Sigmoid colon (tissue), 7 donors: ENCODE measurements around the gene CAMKK1. TPM values are rescaled to one million over a fixed set of nuclear protein-coding genes. Genes with fewer than 3 reads are reported as not detected.

ENCODE experiments used
- DNase-seq: peaks from one replicate; pipeline ENCODE4 v3.0.0-alpha.2; 2019
- H3K27ac ChIP-seq, 4 donors: fragments of 200-600 bp; sonication (generic); one replicate each; pipeline ENCODE4 v1.5.1; 2016 to 2019; ENCODE audit warnings: mild to moderate bottlenecking in 1 of 4
- H3K27me3 ChIP-seq, 3 donors: fragments of 200-600 bp; sonication (generic); one replicate each; pipeline ENCODE4 v1.5.1; 2019; ENCODE audit warnings: mild to moderate bottlenecking in 1 of 3
- H3K36me3 ChIP-seq, 4 donors: fragments of 200-600 bp; sonication (generic); one replicate each; pipeline ENCODE4 v1.5.1; 2016 to 2019
- H3K4me1 ChIP-seq, 4 donors: fragments of 200-600 bp; sonication (generic); one replicate each; pipeline ENCODE4 v1.5.1; 2017 to 2019
- H3K4me3 ChIP-seq, 4 donors: fragments of 200-600 bp; sonication (generic); one replicate each; pipeline ENCODE4 v1.5.1; 2017 to 2019; ENCODE audit warnings: mild to moderate bottlenecking in 2 of 4, moderate library complexity in 1 of 4
- H3K9me3 ChIP-seq, 4 donors: fragments of 200-600 bp in 3 of 4; sonication (generic) in 3 of 4; one replicate each; pipeline versions ENCODE4 v1.5.1 to v1.6.1; 2013 to 2019
- CTCF ChIP-seq, 4 experiments: fragments of 450-650 bp in 3 of 4; fragments of 200-600 bp in 1 of 4; IDR thresholded peaks; one replicate each; pipeline ENCODE4 v1.5.1; 2016 to 2019; ENCODE audit warnings: antibody characterized with exemption in 4 of 4, mild to moderate bottlenecking in 3 of 4, moderate library complexity in 2 of 4
- EP300 ChIP-seq, 4 donors: sonication (generic); formaldehyde crosslinking; IDR thresholded peaks; one replicate each; pipeline ENCODE4 v1.6.1; 2017; ENCODE audit warnings: antibody characterized with exemption in 4 of 4
- POLR2A ChIP-seq, 2 donors: fragments of 450-650 bp; IDR thresholded peaks; one replicate each; pipeline ENCODE4 v1.6.1; 2016; ENCODE audit warnings: antibody characterized with exemption in 2 of 2, mild to moderate bottlenecking in 2 of 2, moderate library complexity in 2 of 2
- POLR2AphosphoS5 ChIP-seq, 4 donors: sonication (generic); formaldehyde crosslinking; IDR thresholded peaks; one replicate each; pipeline ENCODE4 v1.6.1; 2017; ENCODE audit warnings: antibody characterized with exemption in 4 of 4
- WGBS, 2 donors: extraction: QIAGEN DNeasy Blood & Tissue Kit; methylation state at CpG; one replicate each; pipeline ENCODE4 v1.1.7; 2013; 5-methylcytosine and 5-hydroxymethylcytosine counted together
- intact Hi-C: fragments of 100-400 bp; cut with DNase I; formaldehyde crosslinking; loops from one replicate; pipeline ENCODE4 v1.15.1; 2023
- polyA plus RNA-seq, 3 donors: library from polyadenylated mRNA; stranded (reverse); fragments of 200-250 nt; gene quantifications; one replicate each; pipeline ENCODE4 v1.2.3, GENCODE V29; 2013
- total RNA-seq, 4 donors: library from RNA; depleted of rRNA; stranded (reverse); fragments of >200 nt; gene quantifications; one replicate each; pipeline ENCODE4 v1.1.0, GENCODE V29; 2016
- donor health status: healthy with polysubstance abuse.
- donor health status: Bipolar disorder and iron deficiency.
- donor health status: healthy.

Gene CAMKK1
- total and polyA plus RNA-seq, 7 donors: 0.92 to 12.8 (median 6.3) TPM

- H3K9me3 ChIP-seq: no peaks in the 10 kb centered on the region
- TF ChIP-seq CTCF (IDR thresholded peaks at IDR 0.05) (no peak), EP300 (IDR thresholded peaks at IDR 0.05) (no peak), POLR2AphosphoS5 (IDR thresholded peaks at IDR 0.05) (no peak), POLR2A (IDR thresholded peaks at IDR 0.05) (no peak)
- DNase-seq: no peak
- intact Hi-C loops: no loop called here
- H3K4me1 ChIP-seq: no peaks in the 10 kb centered on the region
- 68 to 72% methylated on average over 5 of the region's 5 CpGs for WGBS, 2 donors
- H3K27me3 ChIP-seq: no peaks in the 10 kb centered on the region
- peaks cover 2 to 56% (median 22%) of the 10 kb centered on the region in 4 donors for H3K36me3 ChIP-seq
- H3K4me3 ChIP-seq: no peak overlapping the region
- H3K27ac ChIP-seq: no peak overlapping the region
Observed at GRCh38 chr17:3879186-3879585, 13.7 kb downstream of the CAMKK1 start.

GRCh38 chr17:3877220-3877619, 15.6 kb downstream of the CAMKK1 start:
- no peaks in the 10 kb centered on the region for H3K9me3 ChIP-seq
- no peaks in the 10 kb centered on the region for H3K4me1 ChIP-seq
- TF ChIP-seq CTCF (IDR thresholded peaks at IDR 0.05) (no peak), EP300 (IDR thresholded peaks at IDR 0.05) (no peak), POLR2A (IDR thresholded peaks at IDR 0.05) (no peak), POLR2AphosphoS5 (IDR thresholded peaks at IDR 0.05) (no peak)
- H3K27me3 ChIP-seq: no peaks in the 10 kb centered on the region
- 73 to 85% methylated on average over 8 of the region's 8 CpGs for WGBS, 2 donors
- H3K4me3 ChIP-seq: no peak overlapping the region
- intact Hi-C loops: no loop called here
- peaks cover 7 to 58% (median 31%) of the 10 kb centered on the region in 4 donors for H3K36me3 ChIP-seq
- no peak overlapping the region for H3K27ac ChIP-seq
- no peak for DNase-seq

- intact Hi-C loops: no loop called here
- no peak overlapping the region for H3K4me3 ChIP-seq
- no peaks in the 10 kb centered on the region for H3K9me3 ChIP-seq
- TF ChIP-seq POLR2A (IDR thresholded peaks at IDR 0.05): no peak
- TF ChIP-seq POLR2AphosphoS5 (IDR thresholded peaks at IDR 0.05): no peak
- no peak for TF ChIP-seq CTCF (IDR thresholded peaks at IDR 0.05)
- TF ChIP-seq EP300 (IDR thresholded peaks at IDR 0.05): no peak
- H3K36me3 ChIP-seq: peaks cover 11 to 53% (median 33%) of the 10 kb centered on the region in 4 donors
- no peak overlapping the region for H3K27ac ChIP-seq
- no peaks in the 10 kb centered on the region for H3K27me3 ChIP-seq
- no peaks in the 10 kb centered on the region for H3K4me1 ChIP-seq
- no peak for DNase-seq
- 93 to 96% methylated on average over 7 of the region's 7 CpGs for WGBS, 2 donors
Observed at GRCh38 chr17:3875317-3875716, 17.5 kb downstream of the CAMKK1 start.

- Histone ChIP-seq H3K27ac (no peak overlapping the region), H3K4me3 (no peak overlapping the region), H3K9me3 (no peaks in the 10 kb centered on the region), H3K4me1 (no peaks in the 10 kb centered on the region), H3K27me3 (no peaks in the 10 kb centered on the region), H3K36me3 (peaks cover 11 to 53% (median 28%) of the 10 kb centered on the region in 4 donors)
- intact Hi-C loops: no loop called here
- WGBS, 2 donors: 94 to 97% methylated on average over 10 of the region's 10 CpGs
- no peak for DNase-seq
- TF ChIP-seq CTCF (IDR thresholded peaks at IDR 0.05): no peak
Observed at GRCh38 chr17:3873862-3874261, 19.0 kb downstream of the CAMKK1 start.

- DNase-seq: no peak
- Histone ChIP-seq H3K27ac (no peak overlapping the region), H3K9me3 (no peaks in the 10 kb centered on the region), H3K27me3 (no peaks in the 10 kb centered on the region), H3K36me3 (peaks cover 11 to 36% (median 23%) of the 10 kb centered on the region in 4 donors), H3K4me3 (no peak overlapping the region), H3K4me1 (no peaks in the 10 kb centered on the region)
- intact Hi-C loops: no loop called here
- TF ChIP-seq CTCF (IDR thresholded peaks at IDR 0.05): no peak
- TF ChIP-seq POLR2AphosphoS5 (IDR thresholded peaks at IDR 0.05): no peak
- TF ChIP-seq POLR2A (IDR thresholded peaks at IDR 0.05): no peak
- no peak for TF ChIP-seq EP300 (IDR thresholded peaks at IDR 0.05)
- WGBS, 2 donors: 19 to 39% methylated on average over 11 of the region's 11 CpGs
Observed at GRCh38 chr17:3870871-3871306, 22.0 kb downstream of the CAMKK1 start.
